Lower leg skin (tissue), 3 donors: ENCODE measurements around the gene SORCS2.

Source experiments
- POLR2A ChIP-seq, 2 donors: fragments of 450-650 bp; IDR thresholded peaks; one replicate each; pipeline ENCODE4 v1.6.1; 2016 to 2017; ENCODE audit warnings: antibody characterized with exemption in 2 of 2, mild to moderate bottlenecking in 1 of 2, moderate library complexity in 1 of 2
- TF ChIP-seq, protein P1 (sequence below), 3 donors: fragments of 450-650 bp; IDR thresholded peaks; one replicate each; pipeline ENCODE4 v1.5.1; 2016; ENCODE audit warnings: antibody characterized with exemption in 3 of 3, mild to moderate bottlenecking in 3 of 3, moderate library complexity in 2 of 3

DNA sequence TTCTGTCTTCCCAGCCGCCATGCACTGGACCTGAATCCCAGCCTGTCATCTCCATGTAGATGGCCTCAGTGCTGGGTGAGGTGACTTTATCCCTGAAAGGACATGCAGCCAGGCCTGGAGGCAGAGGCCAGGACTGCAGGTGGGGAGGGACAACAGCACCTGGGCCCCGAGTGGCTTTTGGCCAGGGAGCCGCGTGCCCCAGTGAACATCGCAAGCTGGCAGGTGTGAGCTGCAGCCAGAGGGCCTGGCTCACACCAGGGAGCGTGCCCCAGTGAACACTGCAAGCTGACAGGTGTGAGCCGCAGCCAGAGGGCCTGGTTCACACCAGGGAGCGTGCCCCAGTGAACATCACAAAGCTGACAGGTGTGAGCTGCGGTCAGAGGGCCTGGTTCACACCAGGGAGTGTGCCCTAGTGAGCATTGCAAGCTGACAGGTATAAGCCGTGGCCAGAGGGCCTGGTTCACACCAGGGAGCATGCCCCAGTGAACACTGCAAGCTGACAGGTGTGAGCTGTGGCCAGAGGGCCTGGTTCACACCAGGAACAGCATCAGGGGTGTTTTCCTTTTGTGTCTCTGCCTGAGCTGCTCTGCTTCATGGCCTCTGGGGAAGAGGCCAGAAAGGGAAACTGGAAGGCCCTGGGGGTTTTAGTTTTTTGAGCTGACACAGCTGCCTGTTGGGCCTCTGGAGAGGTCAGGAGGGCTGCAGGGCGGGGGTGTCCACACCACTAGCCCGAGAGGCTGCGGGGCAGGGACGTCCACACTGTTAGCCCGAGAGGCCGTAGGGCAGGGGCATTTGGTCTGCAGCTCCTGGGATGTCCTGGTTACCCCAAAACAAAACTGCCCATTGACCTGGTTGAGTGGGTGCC, 265.1 kb downstream of the SORCS2 start:
- TF ChIP-seq, protein P1, sequence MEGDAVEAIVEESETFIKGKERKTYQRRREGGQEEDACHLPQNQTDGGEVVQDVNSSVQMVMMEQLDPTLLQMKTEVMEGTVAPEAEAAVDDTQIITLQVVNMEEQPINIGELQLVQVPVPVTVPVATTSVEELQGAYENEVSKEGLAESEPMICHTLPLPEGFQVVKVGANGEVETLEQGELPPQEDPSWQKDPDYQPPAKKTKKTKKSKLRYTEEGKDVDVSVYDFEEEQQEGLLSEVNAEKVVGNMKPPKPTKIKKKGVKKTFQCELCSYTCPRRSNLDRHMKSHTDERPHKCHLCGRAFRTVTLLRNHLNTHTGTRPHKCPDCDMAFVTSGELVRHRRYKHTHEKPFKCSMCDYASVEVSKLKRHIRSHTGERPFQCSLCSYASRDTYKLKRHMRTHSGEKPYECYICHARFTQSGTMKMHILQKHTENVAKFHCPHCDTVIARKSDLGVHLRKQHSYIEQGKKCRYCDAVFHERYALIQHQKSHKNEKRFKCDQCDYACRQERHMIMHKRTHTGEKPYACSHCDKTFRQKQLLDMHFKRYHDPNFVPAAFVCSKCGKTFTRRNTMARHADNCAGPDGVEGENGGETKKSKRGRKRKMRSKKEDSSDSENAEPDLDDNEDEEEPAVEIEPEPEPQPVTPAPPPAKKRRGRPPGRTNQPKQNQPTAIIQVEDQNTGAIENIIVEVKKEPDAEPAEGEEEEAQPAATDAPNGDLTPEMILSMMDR (IDR thresholded peaks at IDR 0.05): no peak
- no peak for TF ChIP-seq POLR2A (IDR thresholded peaks at IDR 0.05)
